ENCODE data around the gene SOX18.
A peak's percentile ranks its signal among the peaks of the same experiment; 100 is the strongest.

The SOX18 gene

GRCh38 chr20:64056889-64057627, 7.6 kb upstream of the SOX18 start:
- Mint-ChIP-seq H3K4me3 (peak overlapping the region; percentile 76), H3K4me1 (peaks cover 38% of the 10 kb centered on the region), H3K9me3 (no peaks in the 10 kb centered on the region), H3K36me3 (peaks cover 2% of the 10 kb centered on the region), H3K27ac (peak overlapping the region; percentile 86), H3K27me3 (peaks cover 46% of the 10 kb centered on the region)
- peak; percentile 62 for DNase-seq
- CTCF ChIA-PET: interaction anchor here (0.6 to 2.8 kb wide), 11 partner anchors 8 to 192 kb away, joined by 3 to 16 read pairs (median 3); partner anchors contain the start of genes PRPF6, SAMD10, SOX18 and TPD52L2

GRCh38 chr20:64056639-64056888, 7.1 kb upstream of the SOX18 start:
- H3K27ac Mint-ChIP-seq: no peak overlapping the region
- H3K4me3 Mint-ChIP-seq: no peak overlapping the region
- DNase-seq: no peak
- H3K4me1 Mint-ChIP-seq: peaks cover 35% of the 10 kb centered on the region
- H3K36me3 Mint-ChIP-seq: peaks cover 2% of the 10 kb centered on the region
- no peaks in the 10 kb centered on the region for H3K9me3 Mint-ChIP-seq
- CTCF ChIA-PET: no interaction called here
- peaks cover 51% of the 10 kb centered on the region for H3K27me3 Mint-ChIP-seq

DNA sequence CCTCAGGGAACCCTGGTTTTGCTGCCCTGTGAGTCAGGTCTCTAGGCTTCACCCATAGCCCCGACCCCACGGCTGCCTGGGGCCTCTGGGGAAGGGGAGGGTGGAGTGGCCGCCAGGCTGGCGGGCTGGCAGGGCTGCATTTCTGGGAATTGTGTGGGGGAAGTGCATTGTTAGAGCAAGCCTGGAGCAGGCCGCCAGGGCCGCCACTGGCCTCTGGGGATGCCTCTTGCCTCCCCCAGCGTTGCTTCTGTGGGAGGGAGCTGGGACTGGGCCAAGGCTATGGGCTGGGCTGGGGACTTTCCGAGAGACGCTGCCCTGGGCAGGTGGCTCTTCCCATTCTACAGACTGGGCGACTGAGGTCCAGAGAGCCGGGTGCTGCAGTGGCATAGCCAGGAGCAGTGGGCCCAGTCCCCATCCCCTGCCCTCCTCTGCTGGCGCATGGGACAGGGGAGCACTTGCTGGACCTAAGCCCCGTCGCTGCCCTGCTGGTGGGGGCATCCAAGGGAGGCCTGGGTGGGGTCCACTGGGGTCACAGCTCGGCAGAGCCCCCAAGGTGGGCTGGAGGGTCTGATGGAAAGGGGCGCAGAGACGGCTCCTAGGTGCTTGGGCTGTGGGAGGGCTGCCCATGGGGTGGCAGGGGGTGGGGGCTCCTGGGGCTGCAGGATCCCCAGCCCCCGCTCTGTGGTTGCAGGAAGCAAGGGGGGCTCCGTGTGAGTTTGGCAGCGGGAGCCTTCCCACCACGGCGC, 6.6 kb upstream of the SOX18 start:
- Mint-ChIP-seq H3K27me3 (peaks cover 56% of the 10 kb centered on the region), H3K36me3 (peaks cover 2% of the 10 kb centered on the region), H3K27ac (no peak overlapping the region), H3K4me3 (no peak overlapping the region), H3K4me1 (peaks cover 35% of the 10 kb centered on the region), H3K9me3 (no peaks in the 10 kb centered on the region)
- no peak for DNase-seq
- CTCF ChIA-PET: interaction anchor here (4.7 kb wide), 1 partner anchor 16 kb away, joined by 27 read pairs; no protein-coding TSS in a partner anchor

DNA sequence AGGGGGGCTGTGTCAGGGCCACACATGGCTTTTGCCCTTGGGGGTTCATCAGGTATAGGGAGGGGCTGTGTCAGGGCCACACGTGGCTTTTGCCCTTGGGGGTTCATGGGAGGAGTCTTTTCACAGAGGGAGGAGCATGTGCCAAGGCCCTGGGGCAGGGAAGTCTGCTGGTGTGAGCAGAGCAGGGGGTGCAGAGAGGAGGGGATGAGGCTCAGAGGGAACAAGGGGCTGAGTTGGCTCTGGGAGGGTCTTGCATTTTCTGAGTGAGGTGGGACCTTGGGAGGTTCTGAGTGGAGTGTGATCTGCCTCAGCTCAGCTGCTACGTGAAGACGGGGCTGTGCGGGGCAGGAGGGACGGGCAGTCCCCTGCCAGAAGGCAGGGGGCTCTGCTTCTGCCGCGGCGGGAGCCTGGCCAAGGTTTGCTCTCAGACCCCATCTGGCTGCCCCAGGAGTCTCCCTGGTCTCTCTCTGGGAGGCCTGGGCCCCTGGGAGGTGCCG, 6.0 kb upstream of the SOX18 start:
- Mint-ChIP-seq H3K27ac (peak overlapping the region; percentile 24), H3K4me3 (no peak overlapping the region), H3K9me3 (no peaks in the 10 kb centered on the region), H3K27me3 (peaks cover 62% of the 10 kb centered on the region), H3K36me3 (peaks cover 2% of the 10 kb centered on the region), H3K4me1 (peaks cover 35% of the 10 kb centered on the region)
- CTCF ChIA-PET: interaction anchor here (4.7 kb wide), 1 partner anchor 15 kb away, joined by 27 read pairs; no protein-coding TSS in a partner anchor
- no peak for DNase-seq

GRCh38 chr20:64053841-64054661, 4.6 kb upstream of the SOX18 start:
- no peak overlapping the region for H3K27ac Mint-ChIP-seq

DNA sequence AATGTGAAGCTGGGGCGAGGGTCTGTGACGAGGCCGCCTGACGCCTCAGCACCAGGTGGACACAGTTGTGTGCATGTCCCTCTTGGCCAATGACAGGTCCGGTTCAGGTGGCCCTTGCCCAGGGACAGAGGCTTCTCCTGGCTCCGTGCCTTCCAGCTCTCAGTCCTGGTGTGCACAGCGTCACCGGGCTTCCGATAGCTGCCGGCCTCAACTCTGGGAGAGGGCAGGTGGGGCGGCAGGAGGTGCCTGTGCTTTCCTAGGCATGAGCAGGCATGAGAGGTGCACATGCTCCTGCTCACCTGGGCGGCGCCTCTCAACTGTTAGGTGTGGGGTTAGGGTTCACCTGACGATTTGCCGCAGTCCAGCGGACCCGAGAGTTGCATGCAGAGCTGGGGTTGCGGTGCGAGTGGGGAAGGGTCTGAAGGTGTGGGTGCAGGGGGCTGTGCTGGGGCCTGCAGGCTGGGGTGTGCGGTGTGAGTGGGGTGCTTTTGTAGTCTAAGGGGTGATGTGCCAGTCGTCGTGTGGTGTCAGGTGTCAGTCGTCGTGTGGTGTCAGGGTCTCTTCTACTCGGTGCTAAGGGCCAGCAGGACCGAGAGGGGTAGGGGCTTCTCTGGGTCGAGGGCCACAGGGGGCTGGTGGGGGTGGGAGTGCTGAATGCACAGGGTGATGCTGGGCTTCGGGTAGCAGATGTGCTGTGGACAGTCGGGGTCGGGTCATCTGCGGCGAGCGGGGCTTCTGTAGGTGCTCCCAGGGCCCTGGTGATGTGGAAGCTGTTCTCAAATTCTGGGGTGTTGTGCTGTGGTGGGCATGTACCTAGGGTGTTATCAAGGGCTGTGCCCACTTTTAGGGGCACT, 3.8 kb upstream of the SOX18 start:
- CTCF ChIA-PET: interaction anchor here (1.1 to 4.7 kb wide), 2 partner anchors 13 to 73 kb away, joined by 4 to 27 read pairs; partner anchors contain the start of gene SAMD10
- Mint-ChIP-seq H3K4me1 (peaks cover 31% of the 10 kb centered on the region), H3K4me3 (no peak overlapping the region), H3K9me3 (no peaks in the 10 kb centered on the region), H3K27ac (no peak overlapping the region), H3K27me3 (peaks cover 62% of the 10 kb centered on the region), H3K36me3 (peaks cover 2% of the 10 kb centered on the region)
- DNase-seq: no peak

More at GRCh38 chr20:64053841-64054661, 4.6 kb upstream of the SOX18 start:
- DNase-seq: no peak
- CTCF ChIA-PET: interaction anchor here (0.7 to 4.7 kb wide), 3 partner anchors 14 to 74 kb away, joined by 3 to 27 read pairs (median 4); partner anchors contain the start of gene SAMD10
- Mint-ChIP-seq H3K4me3 (no peak overlapping the region), H3K9me3 (no peaks in the 10 kb centered on the region), H3K4me1 (peaks cover 34% of the 10 kb centered on the region), H3K36me3 (peaks cover 2% of the 10 kb centered on the region), H3K27me3 (peaks cover 62% of the 10 kb centered on the region)

GRCh38 chr20:64052326-64052722, 2.9 kb upstream of the SOX18 start:
- Mint-ChIP-seq H3K27me3 (peaks cover 64% of the 10 kb centered on the region), H3K27ac (no peak overlapping the region)
- CTCF ChIA-PET: interaction anchor here (4.7 kb wide), 1 partner anchor 12 kb away, joined by 27 read pairs; no protein-coding TSS in a partner anchor

GRCh38 chr20:64051561-64052325, 2.3 kb upstream of the SOX18 start:
- no peaks in the 10 kb centered on the region for H3K36me3 Mint-ChIP-seq
- CTCF ChIA-PET: interaction anchor here (4.7 kb wide), 1 partner anchor 12 kb away, joined by 27 read pairs; no protein-coding TSS in a partner anchor
- no peaks in the 10 kb centered on the region for H3K9me3 Mint-ChIP-seq
- peaks cover 70% of the 10 kb centered on the region for H3K27me3 Mint-ChIP-seq
- peak overlapping the region; percentile 62 for H3K27ac Mint-ChIP-seq
- peaks cover 17% of the 10 kb centered on the region for H3K4me1 Mint-ChIP-seq
- DNase-seq: no peak
- no peak overlapping the region for H3K4me3 Mint-ChIP-seq

More at GRCh38 chr20:64052326-64052722, 2.9 kb upstream of the SOX18 start:
- Mint-ChIP-seq H3K9me3 (no peaks in the 10 kb centered on the region), H3K36me3 (peaks cover 1% of the 10 kb centered on the region), H3K4me3 (no peak overlapping the region), H3K4me1 (peaks cover 23% of the 10 kb centered on the region)
- DNase-seq: no peak

DNA sequence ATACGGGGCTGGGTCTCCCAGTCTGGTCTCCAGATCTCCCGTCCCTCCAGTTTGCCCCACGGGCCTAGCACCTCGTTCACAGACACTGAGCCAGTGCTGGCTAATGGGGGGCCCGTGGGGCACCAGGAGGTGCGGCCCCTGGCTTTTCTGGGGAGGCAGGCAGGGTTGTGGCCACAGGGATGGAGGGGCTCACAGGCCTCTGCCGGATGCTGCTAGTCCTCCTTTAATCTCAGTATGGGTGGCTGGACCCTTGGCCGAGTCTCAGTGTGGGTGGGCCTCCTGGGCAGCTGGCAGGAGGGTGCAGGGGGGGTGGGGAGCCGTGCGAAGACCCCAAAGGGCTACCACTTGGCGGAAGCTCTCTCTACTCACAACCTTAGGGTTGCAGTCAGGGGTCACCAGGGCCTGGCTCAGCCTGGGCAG, 1.6 kb upstream of the SOX18 start:
- H3K9me3 Mint-ChIP-seq: no peaks in the 10 kb centered on the region
- DNase-seq: no peak
- peaks cover 21% of the 10 kb centered on the region for H3K4me1 Mint-ChIP-seq
- no peaks in the 10 kb centered on the region for H3K36me3 Mint-ChIP-seq
- CTCF ChIA-PET: interaction anchor here (3.1 kb wide), 1 partner anchor 12 kb away, joined by 16 read pairs; no protein-coding TSS in a partner anchor
- H3K27ac Mint-ChIP-seq: no peak overlapping the region
- peaks cover 77% of the 10 kb centered on the region for H3K27me3 Mint-ChIP-seq
- H3K4me3 Mint-ChIP-seq: no peak overlapping the region

GRCh38 chr20:64050261-64051032, 1.0 kb upstream of the SOX18 start:
- H3K4me3 Mint-ChIP-seq: no peak overlapping the region
- CTCF ChIA-PET: interaction anchor here (3.1 kb wide), 1 partner anchor 12 kb away, joined by 16 read pairs; no protein-coding TSS in a partner anchor

GRCh38 chr20:64049878-64050260, 430 bp upstream of the SOX18 start:
- peaks cover 24% of the 10 kb centered on the region for H3K4me1 Mint-ChIP-seq
- peaks cover 84% of the 10 kb centered on the region for H3K27me3 Mint-ChIP-seq
- CTCF ChIA-PET: interaction anchor here (1.4 to 3.1 kb wide), 3 partner anchors 8 to 27 kb away, joined by 3 to 16 read pairs (median 6); no protein-coding TSS in a partner anchor
- no peak overlapping the region for H3K27ac Mint-ChIP-seq
- no peaks in the 10 kb centered on the region for H3K9me3 Mint-ChIP-seq
- no peaks in the 10 kb centered on the region for H3K36me3 Mint-ChIP-seq
- peak overlapping the region; percentile 21 for H3K4me3 Mint-ChIP-seq
- DNase-seq: no peak

More at GRCh38 chr20:64050261-64051032, 1.0 kb upstream of the SOX18 start:
- no peak for DNase-seq
- Mint-ChIP-seq H3K27ac (no peak overlapping the region), H3K9me3 (no peaks in the 10 kb centered on the region), H3K36me3 (no peaks in the 10 kb centered on the region), H3K4me1 (peaks cover 26% of the 10 kb centered on the region), H3K27me3 (peaks cover 80% of the 10 kb centered on the region)

All from activated naive CD4-positive, alpha-beta T cell treated with anti-CD3 and anti-CD28 coated beads, Interleukin-2, amount 10 ng/mL, durations not matched to agents 7 days and 5 days (primary cell).